Tibial nerve (tissue), 4 donors: ENCODE measurements around the gene TCF7L1.

Experiments
- EP300 ChIP-seq, 2 donors: sonication (generic); formaldehyde crosslinking; IDR thresholded peaks; one replicate each; pipeline ENCODE4 v1.6.1; 2017; ENCODE audit warnings: antibody characterized with exemption in 2 of 2, mild to moderate bottlenecking in 1 of 2
- POLR2A ChIP-seq, 2 donors: fragments of 450-650 bp; IDR thresholded peaks; one replicate each; pipeline ENCODE4 v1.6.1; 2017; ENCODE audit warnings: antibody characterized with exemption in 2 of 2, mild to moderate bottlenecking in 2 of 2, moderate library complexity in 2 of 2
- TF ChIP-seq, protein P1 (sequence below), 5 experiments: fragments of 200-600 bp in 3 of 5; fragments of 450-650 bp in 2 of 5; sonication (generic) in 3 of 5; IDR thresholded peaks; one replicate each; pipeline ENCODE4 v1.5.1; 2016 to 2019; ENCODE audit warnings: antibody characterized with exemption in 5 of 5, mild to moderate bottlenecking in 3 of 5, moderate library complexity in 2 of 5

DNA sequence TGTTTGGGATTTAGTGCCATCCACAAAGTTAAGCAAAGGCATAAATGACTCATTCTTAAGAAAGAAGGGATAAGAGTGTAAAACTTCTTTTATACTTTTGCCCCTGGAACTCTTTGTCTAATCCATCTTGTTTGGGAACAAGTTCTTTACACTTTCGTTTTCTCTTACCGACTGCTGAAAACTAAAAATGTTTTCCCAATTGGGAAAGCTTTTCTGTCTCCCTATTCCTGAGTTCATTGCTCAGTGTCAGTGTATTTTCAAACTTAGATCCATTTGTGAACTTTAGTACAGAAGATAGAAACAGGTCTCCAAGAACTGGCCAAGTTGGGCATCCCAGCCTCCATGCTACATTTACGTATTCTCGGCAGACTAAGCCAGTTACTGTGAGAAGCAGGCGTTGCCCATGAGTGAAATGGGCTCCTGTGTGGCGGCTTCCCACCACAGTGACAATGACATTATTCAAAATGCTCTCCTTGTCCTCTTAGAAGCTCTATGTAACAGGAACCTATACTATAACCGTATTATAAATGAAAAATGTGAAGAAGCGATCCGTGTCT lies 142.9 kb downstream of the TCF7L1 start:
- TF ChIP-seq, protein P1, sequence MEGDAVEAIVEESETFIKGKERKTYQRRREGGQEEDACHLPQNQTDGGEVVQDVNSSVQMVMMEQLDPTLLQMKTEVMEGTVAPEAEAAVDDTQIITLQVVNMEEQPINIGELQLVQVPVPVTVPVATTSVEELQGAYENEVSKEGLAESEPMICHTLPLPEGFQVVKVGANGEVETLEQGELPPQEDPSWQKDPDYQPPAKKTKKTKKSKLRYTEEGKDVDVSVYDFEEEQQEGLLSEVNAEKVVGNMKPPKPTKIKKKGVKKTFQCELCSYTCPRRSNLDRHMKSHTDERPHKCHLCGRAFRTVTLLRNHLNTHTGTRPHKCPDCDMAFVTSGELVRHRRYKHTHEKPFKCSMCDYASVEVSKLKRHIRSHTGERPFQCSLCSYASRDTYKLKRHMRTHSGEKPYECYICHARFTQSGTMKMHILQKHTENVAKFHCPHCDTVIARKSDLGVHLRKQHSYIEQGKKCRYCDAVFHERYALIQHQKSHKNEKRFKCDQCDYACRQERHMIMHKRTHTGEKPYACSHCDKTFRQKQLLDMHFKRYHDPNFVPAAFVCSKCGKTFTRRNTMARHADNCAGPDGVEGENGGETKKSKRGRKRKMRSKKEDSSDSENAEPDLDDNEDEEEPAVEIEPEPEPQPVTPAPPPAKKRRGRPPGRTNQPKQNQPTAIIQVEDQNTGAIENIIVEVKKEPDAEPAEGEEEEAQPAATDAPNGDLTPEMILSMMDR (IDR thresholded peaks at IDR 0.05): no peak
- TF ChIP-seq POLR2A (IDR thresholded peaks at IDR 0.05) (no peak), EP300 (IDR thresholded peaks at IDR 0.05) (peak in 1 of 2 donors; percentile 16)
